ENCODE results near the gene CCR7. TPM values are rescaled to one million over a fixed set of nuclear protein-coding genes. Genes with fewer than 3 reads are reported as not detected.

Gene CCR7
- total RNA-seq, 1 donor from 2014 or later, result 0.51 TPM

- Mint-ChIP-seq H3K27ac (ENCODE audit: unreplicated experiment) (no peak overlapping the region), H3K4me1 (ENCODE audit: unreplicated experiment) (peaks cover 30% of the 10 kb centered on the region), H3K27me3 (ENCODE audit: unreplicated experiment) (peaks cover 8% of the 10 kb centered on the region), H3K9me3 (ENCODE audit: unreplicated experiment) (no peaks in the 10 kb centered on the region), H3K4me3 (ENCODE audit: unreplicated experiment) (no peak overlapping the region), H3K36me3 (ENCODE audit: low read depth, unreplicated experiment) (no peaks in the 10 kb centered on the region)
- TF ChIP-seq, protein P1, sequence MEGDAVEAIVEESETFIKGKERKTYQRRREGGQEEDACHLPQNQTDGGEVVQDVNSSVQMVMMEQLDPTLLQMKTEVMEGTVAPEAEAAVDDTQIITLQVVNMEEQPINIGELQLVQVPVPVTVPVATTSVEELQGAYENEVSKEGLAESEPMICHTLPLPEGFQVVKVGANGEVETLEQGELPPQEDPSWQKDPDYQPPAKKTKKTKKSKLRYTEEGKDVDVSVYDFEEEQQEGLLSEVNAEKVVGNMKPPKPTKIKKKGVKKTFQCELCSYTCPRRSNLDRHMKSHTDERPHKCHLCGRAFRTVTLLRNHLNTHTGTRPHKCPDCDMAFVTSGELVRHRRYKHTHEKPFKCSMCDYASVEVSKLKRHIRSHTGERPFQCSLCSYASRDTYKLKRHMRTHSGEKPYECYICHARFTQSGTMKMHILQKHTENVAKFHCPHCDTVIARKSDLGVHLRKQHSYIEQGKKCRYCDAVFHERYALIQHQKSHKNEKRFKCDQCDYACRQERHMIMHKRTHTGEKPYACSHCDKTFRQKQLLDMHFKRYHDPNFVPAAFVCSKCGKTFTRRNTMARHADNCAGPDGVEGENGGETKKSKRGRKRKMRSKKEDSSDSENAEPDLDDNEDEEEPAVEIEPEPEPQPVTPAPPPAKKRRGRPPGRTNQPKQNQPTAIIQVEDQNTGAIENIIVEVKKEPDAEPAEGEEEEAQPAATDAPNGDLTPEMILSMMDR (IDR thresholded peaks at IDR 0.05; ENCODE audit: unreplicated experiment), result no peak
- no peak for DNase-seq (ENCODE audit: low spot score)
Measured at GRCh38 chr17:40553694-40554534, 11.4 kb downstream of the CCR7 start.

DNA sequence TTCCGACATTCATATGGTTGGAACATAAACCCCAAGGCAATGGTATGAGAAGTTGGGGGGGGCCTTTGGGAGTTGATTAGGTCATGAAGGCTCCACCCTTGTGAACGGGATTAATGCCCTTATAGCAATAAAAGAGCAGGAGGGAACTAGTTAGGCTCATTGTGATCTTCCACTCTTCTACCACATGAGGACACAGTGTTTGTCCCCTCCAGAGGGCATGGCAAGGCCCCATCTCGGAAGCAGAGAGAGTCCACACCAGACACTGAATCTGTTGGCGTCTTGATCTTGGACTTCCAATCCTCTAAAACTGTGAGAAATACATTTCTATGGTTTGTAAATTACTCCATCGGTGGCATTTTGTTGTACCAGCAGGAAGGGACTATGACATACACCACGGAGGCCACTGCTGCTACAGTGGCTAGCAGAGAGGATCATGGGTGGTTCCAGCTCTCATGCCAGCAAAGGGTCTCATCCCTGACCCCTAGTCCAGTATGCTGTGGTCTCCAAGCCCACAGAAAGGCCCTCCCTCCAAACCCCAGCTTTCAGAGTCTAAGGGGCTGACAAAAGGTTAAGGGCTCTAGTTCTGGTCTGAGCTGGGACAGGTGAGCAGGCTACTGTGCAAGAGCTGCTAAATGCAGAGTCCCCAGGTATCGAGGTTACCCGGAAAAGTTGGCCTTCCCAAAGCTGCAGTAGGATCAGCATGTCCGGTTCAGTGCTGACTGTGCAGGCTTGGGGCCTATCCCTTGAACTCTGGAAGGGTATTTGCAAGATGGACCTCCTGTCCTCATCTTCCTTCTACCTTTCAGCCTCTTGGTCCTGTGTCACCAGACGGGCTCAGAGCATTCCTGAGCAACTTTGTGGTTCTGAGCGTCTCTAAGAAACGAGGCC lies 12.2 kb downstream of the CCR7 start:
- H3K27ac Mint-ChIP-seq (ENCODE audit: unreplicated experiment), result no peak overlapping the region
- DNase-seq (ENCODE audit: low spot score), result no peak
- TF ChIP-seq, protein P1 (IDR thresholded peaks at IDR 0.05; ENCODE audit: unreplicated experiment), result no peak
- no peaks in the 10 kb centered on the region for H3K9me3 Mint-ChIP-seq (ENCODE audit: unreplicated experiment)
- no peak overlapping the region for H3K4me3 Mint-ChIP-seq (ENCODE audit: unreplicated experiment)
- peaks cover 30% of the 10 kb centered on the region for H3K4me1 Mint-ChIP-seq (ENCODE audit: unreplicated experiment)
- no peaks in the 10 kb centered on the region for H3K36me3 Mint-ChIP-seq (ENCODE audit: low read depth, unreplicated experiment)
- peaks cover 8% of the 10 kb centered on the region for H3K27me3 Mint-ChIP-seq (ENCODE audit: unreplicated experiment)

DNA sequence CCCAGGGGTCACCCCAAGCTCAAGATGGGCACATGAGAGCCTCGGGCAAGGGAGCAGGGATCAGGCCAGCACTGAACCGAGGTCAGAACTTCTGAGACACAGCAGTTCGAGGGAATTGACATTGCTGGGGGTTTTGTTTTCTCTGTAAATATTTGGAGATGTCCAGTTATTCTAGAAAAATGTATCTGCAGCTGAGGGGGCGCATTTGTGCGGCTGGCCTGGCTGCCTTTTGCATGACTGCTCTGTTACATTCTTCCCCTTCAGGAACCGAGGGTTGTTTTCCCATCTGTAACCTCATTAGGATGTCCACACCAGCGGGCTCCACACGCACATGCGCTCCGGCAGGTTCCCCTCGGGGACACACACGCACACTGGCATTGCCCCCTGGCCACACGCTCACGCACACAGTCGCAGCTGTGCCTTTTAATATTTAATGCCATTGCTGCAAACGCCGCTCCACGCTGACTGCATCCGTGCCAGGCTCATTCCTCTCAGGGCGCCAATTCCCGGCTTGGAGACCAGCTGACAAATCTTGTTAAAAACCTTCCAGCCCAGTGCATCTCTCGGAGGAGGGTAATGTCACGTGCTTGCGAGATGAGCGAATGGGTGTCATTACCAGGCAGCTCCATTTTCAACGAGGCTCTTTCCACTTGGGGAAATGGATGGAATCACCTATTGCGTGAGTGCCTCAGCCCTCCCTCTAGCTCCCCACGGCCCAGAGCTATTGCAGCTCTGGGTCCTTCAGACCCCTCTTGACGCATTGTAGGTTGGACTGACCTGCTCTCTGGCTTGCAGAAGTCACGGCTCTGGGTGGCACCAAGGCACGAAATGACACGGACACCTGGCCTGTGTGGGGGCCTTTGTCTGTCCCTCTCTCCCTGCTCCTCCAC lies 13.1 kb downstream of the CCR7 start:
- DNase-seq (ENCODE audit: low spot score), result no peak
- H3K27me3 Mint-ChIP-seq (ENCODE audit: unreplicated experiment), result peaks cover 8% of the 10 kb centered on the region
- peaks cover 25% of the 10 kb centered on the region for H3K4me1 Mint-ChIP-seq (ENCODE audit: unreplicated experiment)
- H3K9me3 Mint-ChIP-seq (ENCODE audit: unreplicated experiment), result no peaks in the 10 kb centered on the region
- no peaks in the 10 kb centered on the region for H3K36me3 Mint-ChIP-seq (ENCODE audit: low read depth, unreplicated experiment)
- H3K4me3 Mint-ChIP-seq (ENCODE audit: unreplicated experiment), result no peak overlapping the region
- no peak overlapping the region for H3K27ac Mint-ChIP-seq (ENCODE audit: unreplicated experiment)
- TF ChIP-seq, protein P1 (IDR thresholded peaks at IDR 0.05; ENCODE audit: unreplicated experiment), result no peak

GRCh38 chr17:40551091-40551878 lies 14.0 kb downstream of the CCR7 start:
- no peaks in the 10 kb centered on the region for H3K9me3 Mint-ChIP-seq (ENCODE audit: unreplicated experiment)
- no peak overlapping the region for H3K27ac Mint-ChIP-seq (ENCODE audit: unreplicated experiment)
- no peak overlapping the region for H3K4me3 Mint-ChIP-seq (ENCODE audit: unreplicated experiment)
- H3K4me1 Mint-ChIP-seq (ENCODE audit: unreplicated experiment), result peaks cover 17% of the 10 kb centered on the region
- no peaks in the 10 kb centered on the region for H3K36me3 Mint-ChIP-seq (ENCODE audit: low read depth, unreplicated experiment)
- peaks cover 8% of the 10 kb centered on the region for H3K27me3 Mint-ChIP-seq (ENCODE audit: unreplicated experiment)
- DNase-seq (ENCODE audit: low spot score), result no peak
- TF ChIP-seq, protein P1 (IDR thresholded peaks at IDR 0.05; ENCODE audit: unreplicated experiment), result no peak
